ENCODE measurements around the gene SLC39A9.

- TF ChIP-seq CTCF (IDR thresholded peaks at IDR 0.05) (no peak), EP300 (IDR thresholded peaks at IDR 0.05) (no peak)
Measured at GRCh38 chr14:69353168-69353567, 45.3 kb upstream of the SLC39A9 start.
